ENCODE data around the gene CEP112. TPM values are rescaled to one million over a fixed set of nuclear protein-coding genes. Genes with fewer than 3 reads are reported as not detected.

The CEP112 gene
- total RNA-seq, 1 donor from 2014 or later = 9.5 TPM

DNA sequence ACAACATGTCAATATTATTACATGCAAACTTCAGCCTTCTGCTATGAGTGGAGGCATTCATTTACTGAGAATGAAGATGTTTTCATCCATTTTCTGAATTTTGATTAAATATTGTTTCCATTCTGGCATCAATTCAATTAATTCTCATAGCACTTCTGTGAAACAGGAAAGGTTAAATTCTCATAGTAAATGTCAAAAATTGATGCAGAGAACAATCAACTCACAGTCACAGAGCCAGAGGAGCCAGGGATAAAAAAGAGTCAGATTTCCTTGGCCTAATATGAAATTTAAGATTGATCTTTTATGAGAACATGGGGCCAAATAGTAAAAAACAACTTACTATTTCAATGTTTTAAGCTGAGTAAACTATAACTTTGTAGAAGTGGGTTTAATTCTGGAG is 446.7 kb downstream of the CEP112 start:
- no peak for DNase-seq (ENCODE audit: extremely low spot score, unreplicated experiment)
- Mint-ChIP-seq H3K4me3 (ENCODE audit: unreplicated experiment) (no peak overlapping the region), H3K4me1 (ENCODE audit: unreplicated experiment) (peaks cover 53% of the 10 kb centered on the region), H3K27me3 (ENCODE audit: unreplicated experiment) (no peaks in the 10 kb centered on the region), H3K27ac (ENCODE audit: unreplicated experiment) (peak overlapping the region; percentile 59), H3K36me3 (ENCODE audit: unreplicated experiment) (no peaks in the 10 kb centered on the region), H3K9me3 (ENCODE audit: unreplicated experiment) (no peaks in the 10 kb centered on the region)
- TF ChIP-seq, protein P1, sequence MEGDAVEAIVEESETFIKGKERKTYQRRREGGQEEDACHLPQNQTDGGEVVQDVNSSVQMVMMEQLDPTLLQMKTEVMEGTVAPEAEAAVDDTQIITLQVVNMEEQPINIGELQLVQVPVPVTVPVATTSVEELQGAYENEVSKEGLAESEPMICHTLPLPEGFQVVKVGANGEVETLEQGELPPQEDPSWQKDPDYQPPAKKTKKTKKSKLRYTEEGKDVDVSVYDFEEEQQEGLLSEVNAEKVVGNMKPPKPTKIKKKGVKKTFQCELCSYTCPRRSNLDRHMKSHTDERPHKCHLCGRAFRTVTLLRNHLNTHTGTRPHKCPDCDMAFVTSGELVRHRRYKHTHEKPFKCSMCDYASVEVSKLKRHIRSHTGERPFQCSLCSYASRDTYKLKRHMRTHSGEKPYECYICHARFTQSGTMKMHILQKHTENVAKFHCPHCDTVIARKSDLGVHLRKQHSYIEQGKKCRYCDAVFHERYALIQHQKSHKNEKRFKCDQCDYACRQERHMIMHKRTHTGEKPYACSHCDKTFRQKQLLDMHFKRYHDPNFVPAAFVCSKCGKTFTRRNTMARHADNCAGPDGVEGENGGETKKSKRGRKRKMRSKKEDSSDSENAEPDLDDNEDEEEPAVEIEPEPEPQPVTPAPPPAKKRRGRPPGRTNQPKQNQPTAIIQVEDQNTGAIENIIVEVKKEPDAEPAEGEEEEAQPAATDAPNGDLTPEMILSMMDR (IDR thresholded peaks at IDR 0.05) = no peak

DNA sequence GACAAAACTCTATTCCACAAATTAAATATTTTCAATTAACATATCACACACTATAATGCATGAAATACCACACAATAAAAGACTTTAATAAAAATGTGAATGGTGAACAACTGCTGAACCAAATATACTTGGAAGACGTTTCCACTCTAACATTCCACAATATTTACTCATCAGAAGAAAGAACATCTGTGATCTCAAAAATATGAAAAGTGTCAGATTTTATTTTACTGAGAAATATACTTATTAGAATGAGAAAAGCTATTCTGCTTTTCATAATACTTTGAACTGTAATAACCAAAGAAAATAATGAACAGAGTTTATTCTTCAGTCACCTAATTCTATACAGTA is 448.7 kb downstream of the CEP112 start:
- no peaks in the 10 kb centered on the region for H3K27me3 Mint-ChIP-seq (ENCODE audit: unreplicated experiment)
- H3K4me1 Mint-ChIP-seq (ENCODE audit: unreplicated experiment) = peaks cover 43% of the 10 kb centered on the region
- H3K4me3 Mint-ChIP-seq (ENCODE audit: unreplicated experiment) = peak overlapping the region; percentile 54
- H3K27ac Mint-ChIP-seq (ENCODE audit: unreplicated experiment) = peak overlapping the region; percentile 88
- DNase-seq (ENCODE audit: extremely low spot score, unreplicated experiment) = no peak
- TF ChIP-seq, protein P1 (IDR thresholded peaks at IDR 0.05) = no peak
- no peaks in the 10 kb centered on the region for H3K36me3 Mint-ChIP-seq (ENCODE audit: unreplicated experiment)
- peaks cover 5% of the 10 kb centered on the region for H3K9me3 Mint-ChIP-seq (ENCODE audit: unreplicated experiment)

DNA sequence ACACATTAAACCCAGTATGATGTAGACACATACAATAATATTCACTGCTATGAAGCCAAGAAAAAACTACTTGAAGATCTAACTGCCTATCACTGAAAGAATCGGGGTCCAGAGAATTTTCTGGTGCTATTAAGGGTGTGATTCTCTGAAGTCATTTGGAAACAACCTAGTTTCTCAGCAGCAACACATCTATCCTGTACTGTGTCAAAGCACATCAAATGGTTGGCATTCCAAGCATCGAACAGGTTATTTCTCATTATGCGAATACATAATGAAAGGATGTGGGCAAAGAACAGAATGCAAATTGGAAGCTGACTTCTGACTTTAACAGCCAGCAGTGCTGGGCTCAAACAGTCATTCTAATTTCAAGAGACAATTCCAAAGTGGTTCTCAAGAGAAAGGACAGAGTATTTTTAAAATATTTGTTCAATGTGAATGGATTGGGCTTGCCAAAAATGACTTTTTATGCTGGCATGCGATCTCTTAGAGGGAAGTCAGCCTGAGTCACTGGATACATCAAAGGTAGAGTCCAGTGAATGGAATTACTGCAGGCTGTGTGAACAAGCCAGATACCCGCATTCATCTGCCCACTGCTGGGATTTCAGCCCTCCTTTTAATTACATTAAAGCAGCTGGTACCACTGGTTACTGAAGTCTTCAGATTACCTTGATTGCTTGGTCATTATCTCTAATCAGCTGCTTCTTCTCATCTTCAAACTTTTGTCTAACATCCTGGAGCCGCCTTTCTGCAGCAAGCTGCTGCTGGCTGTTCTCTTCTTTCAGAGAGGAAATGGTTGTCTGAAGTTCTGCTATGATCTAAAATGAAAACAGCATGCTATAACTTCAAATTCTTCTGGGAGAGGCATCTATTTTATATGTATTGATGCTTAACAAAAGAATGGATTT is 449.3 kb downstream of the CEP112 start:
- Mint-ChIP-seq H3K4me3 (ENCODE audit: unreplicated experiment) (peak overlapping the region; percentile 54), H3K4me1 (ENCODE audit: unreplicated experiment) (peaks cover 39% of the 10 kb centered on the region), H3K9me3 (ENCODE audit: unreplicated experiment) (peaks cover 5% of the 10 kb centered on the region), H3K27ac (ENCODE audit: unreplicated experiment) (peak overlapping the region; percentile 88), H3K36me3 (ENCODE audit: unreplicated experiment) (no peaks in the 10 kb centered on the region), H3K27me3 (ENCODE audit: unreplicated experiment) (no peaks in the 10 kb centered on the region)
- no peak for DNase-seq (ENCODE audit: extremely low spot score, unreplicated experiment)
- TF ChIP-seq, protein P1 (IDR thresholded peaks at IDR 0.05) = no peak

DNA sequence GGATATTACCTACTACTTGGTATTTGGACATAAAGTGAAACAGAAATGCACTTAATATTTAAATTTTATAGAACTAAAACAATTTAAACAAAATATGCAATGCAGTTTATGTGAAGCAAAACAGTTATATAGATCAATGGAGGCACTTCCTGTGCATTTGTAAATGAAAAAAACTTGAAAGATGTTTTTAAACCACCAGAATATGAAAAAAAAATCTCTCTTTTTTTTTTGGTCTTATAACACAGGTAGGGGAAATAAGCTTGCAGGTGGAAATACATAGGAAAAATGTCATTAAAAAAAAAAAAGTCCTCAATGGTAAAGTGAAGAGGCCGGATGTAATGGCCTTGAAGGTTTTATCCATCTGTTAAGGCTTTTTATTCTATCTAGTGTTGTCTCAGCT is 450.2 kb downstream of the CEP112 start:
- DNase-seq (ENCODE audit: extremely low spot score, unreplicated experiment) = no peak
- Mint-ChIP-seq H3K27ac (ENCODE audit: unreplicated experiment) (peak overlapping the region; percentile 88), H3K27me3 (ENCODE audit: unreplicated experiment) (no peaks in the 10 kb centered on the region), H3K9me3 (ENCODE audit: unreplicated experiment) (peaks cover 5% of the 10 kb centered on the region), H3K36me3 (ENCODE audit: unreplicated experiment) (peaks cover 3% of the 10 kb centered on the region), H3K4me3 (ENCODE audit: unreplicated experiment) (no peak overlapping the region), H3K4me1 (ENCODE audit: unreplicated experiment) (peaks cover 39% of the 10 kb centered on the region)
- TF ChIP-seq, protein P1 (IDR thresholded peaks at IDR 0.05) = no peak

DNA sequence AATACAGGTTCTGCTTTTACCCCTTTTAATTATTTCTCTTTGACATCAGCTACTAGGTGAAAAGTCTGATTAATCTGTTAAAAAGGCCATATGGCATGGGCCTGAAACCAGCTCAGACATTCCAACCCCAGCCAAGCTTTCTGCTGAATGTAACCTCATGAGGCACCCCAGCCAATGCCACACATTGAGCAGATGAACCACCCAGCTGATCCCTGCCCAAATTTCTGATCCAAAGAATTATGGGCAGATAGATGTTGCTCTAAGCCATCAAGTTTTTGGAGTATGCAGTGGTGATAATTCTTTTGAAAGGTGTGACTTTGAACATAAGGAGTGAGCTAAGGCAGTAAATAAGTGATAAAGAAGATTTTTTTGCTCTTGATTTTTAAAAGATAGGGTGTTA is 452.9 kb downstream of the CEP112 start:
- Mint-ChIP-seq H3K27ac (ENCODE audit: unreplicated experiment) (no peak overlapping the region), H3K9me3 (ENCODE audit: unreplicated experiment) (peaks cover 10% of the 10 kb centered on the region), H3K36me3 (ENCODE audit: unreplicated experiment) (peaks cover 3% of the 10 kb centered on the region), H3K27me3 (ENCODE audit: unreplicated experiment) (no peaks in the 10 kb centered on the region), H3K4me1 (ENCODE audit: unreplicated experiment) (peaks cover 24% of the 10 kb centered on the region), H3K4me3 (ENCODE audit: unreplicated experiment) (no peak overlapping the region)
- TF ChIP-seq, protein P1 (IDR thresholded peaks at IDR 0.05) = no peak
- DNase-seq (ENCODE audit: extremely low spot score, unreplicated experiment) = no peak

Measured in osteocyte (in vitro differentiated cells).